ENCODE data around the gene SEC16A.

Gene SEC16A

GRCh38 chr9:136492978-136493522, 10.2 kb upstream of the SEC16A start:
- no peak for DNase-seq (ENCODE audit: low read depth)
- H3K4me3 ChIP-seq (ENCODE audit: low read depth, low read length) = no peak overlapping the region

DNA sequence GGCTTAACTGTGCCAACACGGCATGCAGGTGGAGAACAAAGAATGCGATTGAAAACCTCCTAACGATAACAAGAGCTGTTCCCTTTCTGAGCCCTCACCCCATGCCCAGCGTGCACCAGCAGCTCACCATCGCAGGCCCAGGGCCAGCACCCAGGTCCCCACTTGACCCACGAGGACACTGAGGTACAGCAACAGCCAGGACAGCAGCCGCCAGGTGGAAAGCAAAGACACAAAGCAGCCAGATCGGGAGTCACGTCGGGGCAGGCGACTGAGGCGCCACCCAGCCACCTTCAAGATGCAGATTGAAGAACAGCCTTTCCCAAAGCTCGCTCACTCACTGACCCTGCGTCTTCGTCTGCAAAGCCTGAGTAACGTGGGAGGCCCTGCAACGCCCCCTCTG, 6.9 kb upstream of the SEC16A start:
- H3K4me3 ChIP-seq (ENCODE audit: low read depth, low read length) = no peak overlapping the region
- no peak for DNase-seq (ENCODE audit: low read depth)

DNA sequence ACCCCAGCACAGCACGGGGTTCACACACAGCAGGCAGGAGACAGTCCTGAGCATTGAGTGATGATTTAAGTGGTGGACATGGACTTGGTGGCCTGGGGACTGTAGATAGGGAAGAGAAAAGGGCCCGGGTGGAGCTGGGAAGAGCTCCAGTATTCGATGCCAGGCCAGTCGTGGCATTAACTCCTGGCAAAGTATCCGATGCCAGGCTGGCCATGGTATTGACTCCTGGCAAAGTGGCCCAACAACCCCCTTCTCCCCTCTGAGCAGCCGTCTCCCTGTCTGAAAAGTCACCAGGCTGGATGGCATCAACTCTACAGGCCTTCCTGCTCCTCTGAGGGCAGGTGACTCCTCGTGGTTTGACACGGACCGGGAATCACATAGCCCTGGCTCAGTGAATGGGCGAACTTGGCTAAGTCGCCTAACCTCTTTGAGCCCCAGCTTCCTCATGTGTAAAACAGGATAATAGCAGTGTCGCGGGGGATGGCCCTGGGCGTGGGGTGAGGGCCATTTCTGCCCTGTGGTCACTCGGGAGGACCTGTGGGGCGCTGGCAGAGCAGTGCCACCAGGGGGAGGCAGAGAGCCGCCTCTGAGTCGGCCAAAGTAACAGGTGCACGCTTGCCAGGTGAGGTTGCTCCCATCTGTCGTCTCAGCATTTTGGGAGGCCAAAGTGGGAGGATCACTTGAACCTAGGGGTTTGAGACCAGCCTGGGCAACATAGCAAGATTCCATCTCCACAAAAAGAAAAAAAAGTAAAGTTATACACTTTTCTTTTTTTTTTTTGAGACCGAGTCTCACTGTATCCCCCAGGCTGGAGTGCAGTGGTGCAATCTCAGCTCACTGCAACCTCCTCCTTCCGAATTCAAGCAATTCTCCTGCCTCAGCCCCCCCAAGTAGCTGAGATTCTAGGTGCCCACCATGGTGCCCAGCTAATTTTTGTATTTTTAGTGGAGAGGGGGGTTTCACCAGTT, 5.7 kb upstream of the SEC16A start:
- no peak overlapping the region for H3K4me3 ChIP-seq (ENCODE audit: low read depth, low read length)
- DNase-seq (ENCODE audit: low read depth) = no peak

GRCh38 chr9:136487672-136488071, 4.8 kb upstream of the SEC16A start:
- DNase-seq (ENCODE audit: low read depth) = no peak
- no peak overlapping the region for H3K4me3 ChIP-seq (ENCODE audit: low read depth, low read length)

DNA sequence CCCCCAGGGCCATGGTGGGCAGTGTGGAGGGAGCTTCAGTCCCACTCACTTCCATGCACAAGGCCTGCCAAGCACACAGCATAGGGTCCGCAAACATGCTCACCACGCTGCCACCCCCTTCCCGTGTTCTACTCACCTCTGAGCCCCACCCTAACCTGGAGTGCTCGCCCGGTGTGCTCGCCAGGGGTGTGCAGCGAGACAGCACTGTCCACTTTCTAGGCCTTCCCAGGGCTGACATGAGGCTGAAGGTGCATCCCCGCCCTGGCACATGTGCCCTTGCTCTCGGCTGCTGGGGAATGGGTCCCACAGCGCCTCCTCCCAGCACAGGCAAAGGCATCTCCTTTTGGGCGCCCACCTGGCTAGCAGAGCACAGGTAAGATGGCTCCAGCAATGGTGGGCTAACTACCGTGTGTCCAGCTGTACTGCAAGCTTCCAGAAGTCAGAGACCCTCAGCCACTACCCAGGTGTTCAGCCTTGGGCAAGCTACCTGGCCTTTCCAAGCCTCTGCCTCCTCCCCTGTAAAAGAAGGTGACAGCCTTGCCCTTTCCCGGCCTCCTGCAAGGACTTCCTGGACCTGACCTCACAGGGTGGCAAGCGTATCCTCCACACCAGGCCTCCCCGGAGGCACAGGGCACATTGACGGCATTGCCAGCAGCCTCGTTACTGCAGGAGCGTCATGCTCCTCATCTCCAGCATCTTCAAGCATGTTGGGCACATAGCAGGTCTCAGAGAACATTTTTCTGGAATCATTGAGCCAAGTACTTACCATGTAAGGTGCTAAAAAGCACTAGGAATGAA, 4.2 kb upstream of the SEC16A start:
- H3K4me3 ChIP-seq (ENCODE audit: low read depth, low read length) = no peak overlapping the region
- no peak for DNase-seq (ENCODE audit: low read depth)

DNA sequence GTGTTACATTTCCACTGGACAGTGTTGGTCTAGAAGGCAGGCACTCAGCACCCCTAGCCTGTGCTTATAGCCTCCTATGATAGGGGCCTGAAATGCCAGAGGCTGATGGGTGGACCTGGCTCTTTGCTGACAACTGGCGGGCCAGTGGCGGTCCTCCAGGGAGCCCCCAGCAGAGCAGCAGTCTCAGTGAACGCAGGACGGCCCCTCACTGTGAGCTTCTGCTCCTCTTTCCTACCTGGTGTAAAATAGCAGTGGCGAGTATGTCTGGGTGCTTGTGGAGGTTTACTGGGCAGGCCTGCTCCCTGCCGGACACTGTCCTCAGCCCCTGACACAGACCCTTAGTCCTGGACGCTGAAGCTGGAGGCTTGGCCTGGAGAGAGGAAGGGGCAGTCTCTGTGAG, 3.3 kb upstream of the SEC16A start:
- no peak overlapping the region for H3K4me3 ChIP-seq (ENCODE audit: low read depth, low read length)
- DNase-seq (ENCODE audit: low read depth) = no peak

DNA sequence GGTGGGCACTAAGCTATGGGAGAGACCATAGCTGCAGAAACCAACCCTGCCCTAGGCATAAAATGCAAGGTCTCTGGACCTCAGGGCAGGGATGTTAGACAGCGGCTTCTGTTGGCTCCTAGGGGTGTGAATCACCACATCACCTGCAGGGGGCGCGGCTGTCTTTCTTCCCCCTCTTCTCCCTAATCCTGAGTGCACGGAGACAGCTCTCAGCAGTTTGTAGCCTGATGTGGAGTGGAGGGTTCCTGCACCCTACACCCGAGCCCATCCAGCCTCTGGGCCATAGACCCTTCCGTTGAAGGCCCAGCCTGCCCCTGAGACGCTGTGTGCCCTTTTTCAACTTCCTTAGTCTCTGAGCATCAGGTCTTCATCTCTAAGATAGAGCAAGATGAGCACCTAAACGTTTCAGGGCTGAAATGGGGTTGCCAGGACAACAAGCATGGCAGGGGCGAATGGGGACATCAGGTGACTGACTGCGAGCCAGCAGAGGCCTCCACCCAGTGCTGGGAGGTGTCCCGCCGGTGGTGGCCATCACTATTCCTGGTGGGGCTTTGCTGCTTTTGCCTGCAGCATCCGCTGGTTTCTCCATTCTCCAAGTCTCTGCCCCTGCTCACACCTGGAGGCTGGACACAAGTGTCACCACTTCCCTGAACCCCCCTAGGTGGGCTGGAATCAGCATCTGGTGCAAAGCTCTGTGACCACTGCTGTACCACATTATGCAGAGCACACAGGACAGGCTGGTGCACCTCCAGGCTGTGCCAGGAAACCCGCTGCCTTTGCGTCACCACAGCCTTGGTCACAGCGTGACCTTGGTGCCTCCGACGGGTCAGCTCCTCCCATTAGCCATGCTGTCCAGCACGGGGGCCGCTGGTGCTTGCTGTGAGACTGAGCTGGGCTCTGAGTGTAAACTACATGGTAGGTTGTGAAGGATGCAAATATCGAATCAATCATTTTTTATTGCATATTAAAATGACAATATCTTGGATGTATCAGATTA, 2.5 kb upstream of the SEC16A start:
- H3K4me3 ChIP-seq (ENCODE audit: low read depth, low read length) = no peak overlapping the region
- DNase-seq (ENCODE audit: low read depth) = peak; percentile 26

DNA sequence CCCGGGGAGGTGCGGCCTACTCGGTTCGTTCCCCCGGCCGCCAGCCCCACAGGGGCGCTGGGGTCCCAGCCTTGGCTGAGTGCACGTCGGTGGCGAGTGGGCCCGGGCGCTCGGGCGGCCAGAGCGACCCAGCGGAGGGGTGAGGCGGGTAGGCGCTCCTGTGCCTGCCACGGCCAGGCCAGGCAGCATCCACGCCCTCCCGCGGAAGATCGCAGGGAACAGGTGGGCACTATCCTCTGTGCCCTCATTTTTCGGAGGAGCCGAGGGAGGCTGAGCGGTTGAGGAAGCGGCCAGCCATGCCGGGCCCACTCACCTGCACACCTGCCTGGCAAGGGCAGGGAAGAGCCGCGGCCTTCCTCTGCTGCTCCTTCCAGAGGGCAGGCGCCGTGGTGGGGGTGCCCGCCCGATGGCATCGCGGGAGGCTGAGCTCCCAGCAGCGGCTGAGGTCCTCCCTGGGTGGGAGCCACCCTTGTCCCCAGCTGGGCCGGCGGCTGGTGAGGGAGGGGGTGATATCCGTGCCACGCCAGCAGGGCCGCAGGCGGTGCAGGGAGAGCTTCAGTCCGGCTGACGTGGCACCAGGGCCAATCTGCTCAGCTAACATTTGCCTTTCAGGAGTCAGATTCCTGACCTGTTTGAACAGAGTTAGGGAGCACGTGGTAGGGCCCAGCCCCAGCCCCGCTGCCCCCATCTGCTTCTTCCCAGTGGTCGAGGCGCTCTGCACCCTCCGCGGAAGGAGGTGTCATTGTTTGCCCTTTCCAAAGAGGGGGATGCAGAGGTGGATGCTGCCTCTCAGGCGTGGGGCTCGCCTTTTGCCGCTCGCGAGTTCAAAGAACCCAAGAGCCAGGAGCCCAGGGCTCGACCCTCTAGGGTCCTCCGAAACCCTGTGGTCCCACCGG, 1.6 kb upstream of the SEC16A start:
- H3K4me3 ChIP-seq (ENCODE audit: low read depth, low read length) = peak overlapping the region; percentile 67
- DNase-seq (ENCODE audit: low read depth) = no peak

DNA sequence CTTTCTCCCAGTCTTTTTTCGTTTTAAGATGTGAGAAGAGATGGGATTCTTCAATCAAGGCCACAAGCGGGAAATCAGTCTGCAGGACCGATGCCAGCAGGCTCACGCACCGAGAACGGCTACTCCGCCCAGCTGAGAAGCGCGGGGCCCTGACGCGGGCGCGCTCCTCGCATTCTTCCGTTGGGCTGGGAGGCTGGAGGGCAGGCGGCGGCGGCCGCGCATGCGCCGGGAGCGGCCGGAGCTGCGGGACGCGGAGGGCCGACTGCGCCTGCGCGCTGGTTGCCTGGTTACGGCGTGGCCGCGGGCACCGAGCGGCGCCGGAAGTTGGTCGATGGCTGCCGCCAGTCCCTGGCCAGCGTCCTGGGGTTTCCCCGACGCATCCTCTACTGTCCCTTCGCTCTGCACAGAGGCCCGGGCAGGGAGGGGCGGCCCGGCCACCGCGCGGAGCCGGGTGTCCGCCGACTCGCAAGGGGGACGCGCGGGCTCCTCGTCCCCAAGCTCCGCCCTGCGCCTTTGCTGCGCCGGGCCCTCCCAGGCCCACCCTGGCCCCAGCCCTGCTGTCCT, 831 bp upstream of the SEC16A start:
- DNase-seq (ENCODE audit: low read depth) = peak; percentile 11
- peak overlapping the region; percentile 67 for H3K4me3 ChIP-seq (ENCODE audit: low read depth, low read length)

- DNase-seq (ENCODE audit: low read depth) = peak; percentile 13
- H3K4me3 ChIP-seq (ENCODE audit: low read depth, low read length) = peak overlapping the region; percentile 89
These were observed 621 bp downstream of the SEC16A start for GRCh38 chr9:136482046-136482792.

DNA sequence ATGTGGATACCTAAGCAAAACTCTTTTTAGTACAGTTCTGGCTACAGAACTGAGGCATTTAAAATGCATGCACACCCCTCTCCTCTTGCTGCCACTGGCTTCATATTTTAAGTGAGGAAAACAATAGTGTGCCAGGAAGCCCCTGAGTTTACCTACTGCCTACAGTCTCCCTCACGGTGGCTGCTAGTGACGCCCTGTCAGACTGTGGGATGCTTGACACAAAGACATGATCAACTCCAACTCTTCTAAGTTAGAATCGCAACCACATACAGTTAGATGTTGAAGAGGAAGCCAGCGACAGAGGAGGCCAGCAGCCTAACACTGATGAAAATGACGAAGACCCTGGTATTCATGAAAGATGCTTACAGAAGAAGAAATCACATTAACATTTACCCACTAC, 1.3 kb downstream of the SEC16A start:
- H3K4me3 ChIP-seq (ENCODE audit: low read depth, low read length) = peak overlapping the region; percentile 89
- no peak for DNase-seq (ENCODE audit: low read depth)

GRCh38 chr9:136476369-136477150, 6.3 kb downstream of the SEC16A start:
- H3K4me3 ChIP-seq (ENCODE audit: low read depth, low read length) = no peak overlapping the region
- no peak for DNase-seq (ENCODE audit: low read depth)

GRCh38 chr9:136474974-136475865, 7.6 kb downstream of the SEC16A start:
- DNase-seq (ENCODE audit: low read depth) = no peak
- H3K4me3 ChIP-seq (ENCODE audit: low read depth, low read length) = no peak overlapping the region

GRCh38 chr9:136474021-136474640, 8.7 kb downstream of the SEC16A start:
- no peak for DNase-seq (ENCODE audit: low read depth)
- H3K4me3 ChIP-seq (ENCODE audit: low read depth, low read length) = no peak overlapping the region

GRCh38 chr9:136473354-136473721, 9.5 kb downstream of the SEC16A start:
- H3K4me3 ChIP-seq (ENCODE audit: low read depth, low read length) = no peak overlapping the region
- no peak for DNase-seq (ENCODE audit: low read depth)

Measured in skeletal muscle cell (primary cell).